Stimulated activated naive CD8-positive, alpha-beta T cell treated with anti-CD3 and anti-CD28 coated beads, Interleukin-15, Interleukin-2, amounts not matched to agents 100 U/mL and 50 U/mL, for 24 hours (primary cell): Measurements from ENCODE around the gene STK35.
"Not testable (repeated sequence)": the region's sequence is repeated elsewhere in the genome, so short reads cannot be mapped to it uniquely, and the experiment has no call there.

ENCODE experiments used
- ATAC-seq: fragments of 150-1000 bp; cut with Tn5 transposase; one replicate; pipeline ENCODE4 v1.10.0; 2021
- DNase-seq: peaks from one replicate; pipeline ENCODE4 v3.0.0; 2021

The STK35 gene

DNA sequence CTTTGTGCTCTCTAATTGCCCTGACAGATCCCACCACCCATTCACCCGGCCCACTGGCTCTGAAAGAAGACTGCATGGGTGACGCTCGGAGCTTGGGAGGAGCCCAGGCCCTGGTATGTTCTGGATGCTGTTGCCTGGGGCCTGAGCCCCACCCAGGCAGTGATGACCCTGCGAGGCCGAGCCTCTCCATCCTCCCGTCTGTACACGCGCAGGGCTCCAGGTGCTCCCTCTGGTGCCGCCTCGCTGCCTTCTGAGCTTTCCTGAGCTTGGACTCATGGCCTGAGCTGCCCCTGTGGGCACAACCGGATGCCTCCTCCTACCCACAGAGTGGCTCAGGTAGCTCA, 61.2 kb downstream of the STK35 start:
- ATAC-seq: no peak

DNA sequence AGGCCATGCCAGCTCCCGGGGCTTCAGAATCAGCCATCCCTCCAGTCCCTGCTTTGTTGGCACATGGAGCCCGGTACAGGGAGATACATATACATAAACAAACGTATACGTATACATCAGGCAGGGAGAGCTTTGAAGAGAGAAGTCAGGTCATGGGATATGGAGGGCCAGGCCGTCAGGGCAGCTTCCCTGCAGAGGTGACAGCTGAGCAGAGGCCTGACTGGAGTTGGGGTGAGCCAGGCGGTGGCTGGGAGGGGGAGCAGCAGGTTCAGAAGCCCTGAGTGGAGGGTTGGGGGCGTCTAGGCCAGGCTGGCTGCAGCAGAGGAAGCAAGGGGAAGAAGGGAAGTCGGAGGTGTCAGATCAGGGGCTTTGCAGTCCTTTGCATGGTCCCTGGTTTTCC, 61.7 kb downstream of the STK35 start:
- ATAC-seq: no peak
- DNase-seq: no peak

More for the DNA sequence above, 61.2 kb downstream of the STK35 start:
- DNase-seq: no peak

DNA sequence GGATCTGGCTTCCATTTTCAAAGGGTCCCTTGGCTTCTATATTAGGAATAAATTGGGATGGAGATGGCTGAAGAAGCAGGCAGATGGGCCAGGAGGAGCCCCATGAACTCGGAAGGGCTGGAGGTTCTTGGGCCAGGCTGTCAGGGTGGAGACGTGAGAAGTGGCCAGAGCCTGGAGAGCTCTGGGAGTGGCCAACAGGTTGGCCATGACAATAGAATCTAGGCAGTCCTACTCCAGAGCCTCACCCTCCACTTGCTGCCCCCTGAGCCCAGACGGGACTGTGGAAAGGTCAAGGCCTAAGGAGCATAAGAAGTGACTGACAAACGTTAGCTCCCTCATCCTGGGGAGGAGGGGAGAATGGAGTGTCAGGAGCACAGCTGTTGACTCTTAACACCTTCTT, 62.1 kb downstream of the STK35 start:
- no peak for DNase-seq
- ATAC-seq: no peak

DNA sequence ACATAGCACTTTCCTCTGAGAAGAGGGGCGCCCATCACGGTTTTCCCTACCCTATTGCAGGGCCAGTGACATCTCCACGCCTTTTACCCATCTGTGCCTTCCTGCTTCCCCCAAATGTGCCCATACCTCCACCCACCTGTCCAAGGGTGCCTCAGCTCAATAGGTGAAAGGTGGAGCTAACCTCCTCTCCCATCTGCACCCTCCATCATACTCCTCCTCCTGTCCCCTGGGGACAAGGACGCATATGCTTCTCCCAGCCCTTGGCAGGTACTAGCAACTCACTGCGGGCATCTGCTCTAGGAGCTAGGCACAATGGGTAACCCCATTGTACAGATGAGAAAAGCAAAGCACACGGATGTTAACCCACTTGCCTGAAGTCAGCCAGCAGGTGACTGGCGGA, 62.8 kb downstream of the STK35 start:
- no peak for DNase-seq
- ATAC-seq: no peak

DNA sequence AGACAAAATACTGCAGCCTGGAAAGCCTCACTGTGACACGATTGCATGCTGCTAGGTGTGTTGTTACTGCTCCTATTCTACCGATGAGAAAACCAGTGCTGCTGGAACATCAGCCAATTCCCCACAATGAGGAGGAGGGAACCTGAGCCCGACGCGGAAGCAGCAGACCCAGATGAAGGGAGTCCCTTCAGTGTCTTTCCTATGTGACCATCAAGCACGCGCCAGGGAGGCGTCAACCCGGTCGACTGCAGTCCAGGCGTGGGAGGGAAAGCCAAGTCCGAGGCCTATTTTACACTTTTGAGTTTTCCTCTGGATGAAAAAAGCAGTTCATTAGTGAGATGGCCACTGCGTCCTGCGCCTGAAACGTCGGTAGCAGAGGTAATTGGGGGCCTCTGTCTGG, 63.3 kb downstream of the STK35 start:
- ATAC-seq: no peak
- DNase-seq: no peak

DNA sequence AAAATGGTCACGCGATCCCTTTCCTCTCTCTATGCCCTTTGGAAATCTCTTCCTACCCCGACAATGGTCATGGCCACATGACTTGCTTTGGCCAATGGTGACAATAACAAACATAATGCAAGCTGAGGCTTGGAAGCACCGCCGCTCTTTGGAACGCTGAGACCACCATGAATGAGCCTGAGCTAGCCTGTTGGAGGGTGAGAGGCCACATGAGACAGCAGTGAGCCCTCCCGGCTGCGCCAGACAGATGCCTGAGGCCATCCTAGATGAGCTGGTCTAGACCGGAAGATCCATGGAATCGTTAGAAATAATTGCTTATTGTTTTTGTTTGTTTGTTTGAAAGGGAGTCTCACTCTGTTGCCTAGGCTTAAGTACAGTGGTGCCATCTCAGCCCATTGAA, 64.2 kb downstream of the STK35 start:
- ATAC-seq: no peak
- no peak for DNase-seq

DNA sequence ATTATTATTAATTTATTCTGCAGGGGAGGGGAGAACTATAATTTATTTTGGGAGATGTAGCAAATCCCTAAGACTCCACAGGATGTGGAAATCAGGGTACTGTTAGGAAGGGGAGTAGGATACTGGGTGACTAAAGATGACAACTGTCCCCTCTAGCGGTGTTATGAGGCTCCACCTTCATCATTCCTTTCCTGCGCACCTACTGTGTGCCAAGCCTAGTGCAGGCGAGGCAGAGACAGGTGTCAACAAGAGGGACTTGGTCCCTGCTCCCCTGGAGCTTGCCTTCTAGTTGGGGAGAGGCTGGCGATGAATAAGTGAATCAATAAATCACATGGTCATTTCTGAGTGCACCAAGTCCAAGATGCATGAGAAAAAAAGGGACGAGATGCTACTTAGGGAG, 65.5 kb downstream of the STK35 start:
- ATAC-seq (no peak), DNase-seq (no peak)

DNA sequence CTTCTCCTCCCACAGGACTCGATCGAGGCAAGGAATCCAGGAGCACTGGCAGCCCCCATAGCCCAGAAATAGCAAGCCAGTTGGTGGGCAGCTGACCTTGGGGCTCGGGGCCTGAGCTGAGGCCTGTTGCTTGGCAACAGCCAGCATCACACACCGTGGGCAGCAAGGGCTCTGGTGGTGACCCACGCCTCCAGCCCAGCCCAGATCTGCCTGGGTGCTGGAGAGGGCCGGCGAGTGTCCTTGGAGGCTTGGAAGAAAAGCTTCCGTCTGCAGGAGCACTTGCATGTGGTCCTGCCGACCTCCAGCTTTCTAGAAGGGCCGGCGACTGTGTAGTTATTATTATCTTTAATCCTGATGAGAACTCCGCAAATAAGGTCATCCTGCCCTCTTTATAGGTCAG, 67.3 kb downstream of the STK35 start:
- DNase-seq (no peak), ATAC-seq (no peak)

DNA sequence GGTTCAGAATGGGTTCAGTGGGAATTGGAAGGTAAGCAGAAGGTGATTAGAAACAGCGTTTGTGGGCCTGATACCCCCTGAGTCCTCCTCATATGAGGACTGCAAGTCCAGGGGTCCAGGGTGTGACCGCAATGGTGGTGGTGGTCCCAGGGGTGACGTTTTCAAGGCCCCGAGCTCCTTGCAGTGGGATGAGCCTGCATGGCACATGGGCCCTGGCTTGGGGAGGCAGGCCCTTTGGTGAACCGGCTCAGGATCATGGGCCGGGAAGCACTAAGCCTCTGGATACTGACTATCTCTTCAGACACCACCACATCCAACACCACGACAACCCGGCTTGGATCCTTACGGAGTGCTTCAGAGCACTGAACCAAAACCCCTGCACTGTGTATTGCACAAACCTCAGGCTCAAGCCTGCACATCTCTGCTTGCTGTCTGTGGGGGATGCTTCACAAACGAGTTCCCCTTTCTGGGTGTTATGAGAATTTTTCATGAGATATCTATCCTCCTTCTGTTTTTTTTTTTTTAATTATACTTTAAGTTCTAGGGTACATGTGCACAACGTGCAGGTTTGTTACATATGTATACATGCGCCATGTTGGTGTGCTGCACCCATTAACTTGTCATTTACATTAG, 67.9 kb downstream of the STK35 start:
- ATAC-seq: no peak
- no peak for DNase-seq

DNA sequence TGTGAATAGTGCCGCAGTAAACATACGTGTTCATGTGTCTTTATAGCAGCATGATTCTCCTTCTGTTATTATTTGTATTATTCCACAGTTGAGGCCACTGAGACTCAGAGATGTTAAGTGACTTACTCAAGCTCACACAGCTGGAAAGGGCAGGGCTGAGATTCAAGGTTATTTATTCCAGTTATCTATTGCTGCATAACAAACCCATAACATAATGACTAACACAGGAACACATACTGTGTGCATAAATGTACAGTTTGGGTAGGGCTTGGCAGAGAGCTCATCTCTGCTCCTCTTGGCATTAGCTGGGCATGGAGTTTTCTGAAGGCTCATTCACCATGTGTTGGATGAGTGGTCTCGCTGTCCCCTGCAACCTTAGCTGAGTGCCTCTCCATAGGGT, 68.8 kb downstream of the STK35 start:
- DNase-seq: no peak
- no peak for ATAC-seq

DNA sequence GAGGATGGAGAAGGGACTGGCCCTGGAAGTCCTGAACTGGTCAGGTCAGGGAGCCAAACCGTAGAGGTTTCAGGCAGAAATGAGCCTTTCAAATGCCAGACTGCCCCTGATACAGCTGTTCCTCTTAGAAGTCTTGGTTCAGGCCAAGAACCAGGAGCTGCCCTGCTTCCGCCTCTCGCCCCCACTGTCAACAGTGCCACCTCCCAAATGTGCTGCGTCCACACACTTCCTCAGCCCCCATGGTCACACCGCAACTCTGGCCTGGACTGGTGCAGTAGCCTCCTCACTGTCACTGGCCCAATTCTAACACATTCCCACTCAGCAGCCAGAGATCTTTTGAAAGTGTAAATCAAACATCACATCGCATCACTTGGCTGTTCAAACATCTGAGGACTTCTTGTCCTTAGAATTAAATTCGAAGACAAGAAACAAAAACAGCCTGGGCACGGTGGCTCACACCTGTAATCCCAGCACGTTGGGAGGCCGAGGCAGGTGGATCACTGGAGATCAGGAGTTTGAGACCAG, 69.7 kb downstream of the STK35 start:
- DNase-seq (no peak), ATAC-seq (no peak)

DNA sequence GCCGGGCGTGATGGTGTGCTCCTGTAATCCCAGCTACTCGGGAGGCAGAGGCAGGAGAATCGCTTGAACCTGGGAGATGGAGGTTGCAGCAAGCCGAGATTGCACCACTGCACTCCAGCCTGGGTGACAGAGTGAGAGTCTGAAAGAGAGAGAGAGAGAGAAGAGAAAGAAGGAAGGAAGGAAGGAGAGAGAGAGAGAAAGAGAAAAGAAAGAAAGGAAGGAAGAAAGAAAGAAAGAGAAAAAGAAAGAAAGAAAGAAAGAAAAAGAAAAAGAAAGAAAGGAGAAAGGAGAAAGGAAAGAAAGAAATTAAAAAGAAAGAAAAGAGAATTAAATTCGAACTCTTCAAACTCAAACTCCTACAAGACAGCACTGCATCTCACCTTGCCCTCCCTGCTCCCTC, 70.2 kb downstream of the STK35 start:
- DNase-seq: not testable (repeated sequence)

DNA sequence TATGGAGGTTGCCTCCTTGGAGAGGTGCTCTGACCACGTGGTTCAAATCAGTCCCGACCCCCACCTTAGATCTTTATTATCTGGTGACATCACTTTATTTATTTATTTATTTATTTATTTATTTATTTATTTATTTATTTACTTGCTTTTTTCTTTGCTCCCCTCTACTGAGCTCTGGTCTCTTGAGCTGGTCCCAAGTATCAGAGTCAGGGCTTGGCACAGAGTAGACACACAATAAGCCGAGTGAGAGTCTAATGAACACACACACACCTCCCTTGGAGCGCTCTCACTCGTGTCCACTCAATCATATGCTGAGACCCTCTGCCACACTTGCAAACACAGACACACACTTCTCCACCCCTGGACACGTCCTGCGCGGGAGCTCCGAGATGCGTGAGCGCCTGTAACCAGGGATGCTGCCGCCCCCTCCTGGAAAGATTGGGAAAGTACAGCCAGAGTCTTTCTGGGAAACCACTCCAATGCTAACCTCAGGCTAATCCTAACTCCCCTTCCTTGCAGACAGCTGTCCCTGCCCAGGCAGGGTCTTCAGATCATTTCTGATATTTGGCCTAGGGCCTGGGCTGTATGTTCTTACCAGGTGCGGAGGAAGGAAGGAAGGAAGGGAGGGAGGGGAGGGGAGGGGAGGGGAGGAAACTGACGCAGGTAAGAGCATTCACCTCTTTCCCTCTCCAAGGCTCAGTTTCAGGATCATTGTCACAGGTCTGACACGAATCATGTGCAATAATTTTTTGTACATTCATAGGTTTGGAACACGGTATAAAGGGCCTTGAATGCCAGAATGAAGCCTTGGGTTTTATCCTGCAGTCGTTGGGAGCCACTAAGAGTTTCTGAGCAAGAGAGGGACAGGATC, 70.9 kb downstream of the STK35 start:
- ATAC-seq (peak; percentile 36), DNase-seq (peak; percentile 75)

More for the DNA sequence above, 70.2 kb downstream of the STK35 start:
- ATAC-seq: not testable (repeated sequence)

DNA sequence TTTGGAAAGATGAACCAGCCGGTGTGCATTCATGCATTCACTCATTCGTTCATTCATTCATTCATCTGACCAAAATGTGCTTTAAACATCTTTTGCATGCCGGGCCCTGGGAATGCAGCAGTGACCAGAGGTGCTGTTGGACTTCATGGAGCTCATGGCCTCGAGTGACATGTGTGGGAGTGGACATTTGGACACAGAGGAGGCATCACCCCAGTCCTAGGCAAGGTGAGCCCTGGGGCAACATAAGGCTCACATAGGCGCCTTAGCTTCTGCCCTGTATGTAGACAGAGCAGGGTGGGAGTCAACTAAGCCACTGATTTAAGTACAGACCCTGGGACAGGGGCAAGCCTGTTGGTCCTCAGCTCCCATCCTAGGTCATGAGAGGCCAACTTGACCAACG, 71.6 kb downstream of the STK35 start:
- ATAC-seq (no peak), DNase-seq (no peak)

DNA sequence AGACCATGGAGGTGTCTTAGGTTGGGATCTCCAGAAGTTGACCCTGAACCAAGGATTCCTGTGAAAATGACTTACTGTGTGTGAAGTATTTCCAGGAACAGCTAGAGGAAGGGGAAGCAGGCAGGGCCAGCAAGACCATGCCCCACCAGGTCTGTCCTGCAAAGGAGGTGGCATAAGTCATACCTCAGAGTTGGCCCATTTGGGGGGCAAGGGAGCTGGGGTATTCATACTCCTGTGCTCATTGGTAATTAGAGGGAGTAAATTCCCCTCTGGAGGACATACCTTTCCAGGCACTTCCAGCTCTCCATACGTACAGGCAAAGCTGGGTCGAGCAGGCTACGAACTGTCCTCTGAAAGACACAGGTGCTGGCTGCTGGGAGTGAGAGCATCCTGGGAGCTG, 72.4 kb downstream of the STK35 start:
- DNase-seq: no peak
- no peak for ATAC-seq

DNA sequence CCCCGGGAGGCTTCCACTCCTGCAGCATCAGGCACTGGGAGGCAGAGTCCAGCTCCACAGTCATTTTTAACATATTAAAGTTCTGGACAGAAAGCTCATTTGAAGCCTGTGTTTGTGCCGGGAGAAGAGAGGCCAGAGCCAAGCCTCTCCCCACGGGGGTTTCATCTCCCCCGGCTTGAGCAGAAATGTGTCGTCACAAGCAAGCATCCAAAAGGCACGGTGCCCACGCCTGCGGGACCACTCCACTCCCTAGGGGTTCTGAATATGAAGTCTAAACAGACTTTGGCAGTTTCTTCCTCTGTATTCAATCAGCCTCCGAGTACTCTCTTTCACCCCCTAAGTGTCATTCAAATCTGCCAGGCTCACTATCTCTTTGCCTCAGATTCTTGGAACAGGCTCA, 75.3 kb downstream of the STK35 start:
- ATAC-seq (no peak), DNase-seq (no peak)

DNA sequence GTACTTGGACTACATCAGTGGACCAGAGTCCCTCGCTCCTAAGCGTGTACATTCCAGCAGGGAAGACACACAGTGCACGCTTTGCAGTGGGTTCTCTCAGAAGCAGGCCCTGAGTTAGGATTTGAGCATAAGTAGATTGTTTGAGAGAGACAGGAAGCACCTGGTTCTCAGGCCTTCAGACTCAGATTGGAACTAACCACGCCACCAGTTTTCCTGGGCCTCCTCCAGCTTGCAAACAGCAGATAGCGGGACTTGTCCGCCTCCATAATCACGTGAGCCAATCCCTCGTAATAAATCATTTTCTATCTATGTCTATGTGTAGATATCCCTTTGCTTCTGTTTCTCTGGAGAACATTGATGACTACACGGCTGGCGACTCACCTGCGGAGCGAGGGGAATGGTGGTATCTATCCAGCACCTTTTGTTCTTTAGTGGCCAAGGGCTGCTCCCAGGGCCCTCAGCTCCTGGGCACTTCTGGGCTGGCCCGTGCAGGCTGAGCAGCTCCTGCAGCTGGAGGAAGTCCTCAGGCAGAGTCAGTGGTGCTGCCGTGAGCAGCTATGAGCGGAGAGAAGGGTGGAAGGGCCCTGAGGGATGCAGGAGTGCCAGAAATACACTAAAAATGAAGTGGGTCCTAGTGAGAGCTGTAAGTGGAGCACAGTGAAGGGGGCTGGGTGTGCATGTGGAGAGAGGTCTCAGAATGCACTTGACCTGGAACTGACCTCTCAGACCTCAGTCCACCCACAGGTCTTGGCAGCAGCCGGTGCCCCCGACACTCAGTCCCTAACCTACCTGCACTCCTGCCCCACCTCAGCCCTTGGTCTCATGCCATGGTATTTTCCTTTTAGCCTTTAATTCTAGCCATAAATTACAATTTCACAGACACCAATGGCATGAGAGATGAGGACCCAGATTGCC, 76.9 kb downstream of the STK35 start:
- ATAC-seq (no peak), DNase-seq (no peak)

DNA sequence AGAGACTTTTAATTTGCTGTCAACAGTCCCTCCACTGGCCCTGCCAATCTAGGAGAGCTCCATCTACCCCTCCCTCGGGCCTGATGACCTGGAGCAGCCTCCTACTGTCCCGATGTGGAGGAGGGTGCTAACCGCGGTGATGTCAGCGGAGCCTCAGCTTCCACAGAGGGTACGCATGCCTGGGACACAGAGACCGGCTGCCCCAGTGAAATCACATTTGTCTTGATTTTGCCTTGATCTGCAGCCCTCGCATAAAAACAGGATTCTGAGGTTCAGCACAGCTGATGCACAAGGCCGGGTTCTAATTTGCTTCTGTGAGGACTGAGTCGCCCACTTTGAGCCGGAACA, 77.6 kb downstream of the STK35 start:
- no peak for ATAC-seq

DNA sequence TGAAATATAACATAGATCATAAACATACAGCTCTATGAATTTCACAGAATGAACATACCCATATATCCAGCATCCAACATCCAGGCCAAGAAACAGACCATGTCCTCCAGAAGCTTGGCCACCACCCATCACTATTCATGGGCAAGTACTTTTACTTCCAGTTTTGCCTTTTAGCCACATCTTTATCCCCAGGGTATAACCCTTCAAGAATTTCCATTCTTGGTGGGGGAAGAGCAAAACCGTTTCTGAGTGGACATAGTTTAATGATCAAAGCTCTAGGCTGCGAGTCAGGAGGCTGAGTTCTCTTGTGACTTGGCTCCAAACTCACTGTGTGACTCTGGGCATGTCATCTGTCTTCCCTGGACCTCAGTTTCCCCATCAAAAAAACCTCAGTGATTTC, 78.3 kb downstream of the STK35 start:
- ATAC-seq: no peak
- no peak for DNase-seq

More for the DNA sequence above, 77.6 kb downstream of the STK35 start:
- peak; percentile 6 for DNase-seq

DNA sequence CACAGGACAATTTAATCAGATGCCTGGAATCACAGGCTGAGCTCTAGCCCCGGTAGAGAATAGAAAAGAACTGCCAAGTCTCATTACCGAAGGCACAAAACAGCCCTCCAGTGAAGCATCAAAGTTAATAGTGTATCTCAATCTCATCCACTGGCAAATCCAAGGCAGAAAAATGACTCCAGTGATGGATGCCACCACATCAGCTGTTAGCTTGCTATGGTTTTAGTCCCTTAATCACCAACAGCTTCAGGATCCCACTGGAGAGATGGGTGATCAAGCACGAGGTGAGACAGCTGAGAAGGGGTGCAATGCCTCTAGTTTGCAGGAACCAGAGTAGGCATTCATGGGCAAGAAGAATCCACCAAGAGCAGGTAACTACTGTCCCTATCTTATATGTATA, 81.8 kb downstream of the STK35 start:
- no peak for ATAC-seq
- DNase-seq: no peak

DNA sequence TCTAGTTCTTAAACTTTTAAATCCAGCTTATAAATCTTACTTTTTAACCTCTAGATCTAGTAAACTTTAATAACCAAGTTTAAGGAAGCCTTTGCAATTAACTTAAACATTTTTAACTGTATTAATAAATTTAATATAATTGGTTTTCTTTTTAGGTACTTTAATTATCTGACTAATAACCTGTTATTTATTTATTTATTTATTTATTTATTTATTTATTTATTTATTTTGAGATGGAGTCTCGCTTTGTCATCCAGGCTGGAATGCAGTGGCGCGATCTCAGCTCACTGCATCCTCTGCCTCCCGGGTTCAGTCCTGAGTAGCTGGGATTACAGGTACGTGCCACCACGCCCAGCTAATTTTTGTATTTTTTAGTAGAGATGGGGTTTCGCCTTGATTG, 83.3 kb downstream of the STK35 start:
- not testable (repeated sequence) for ATAC-seq, DNase-seq

DNA sequence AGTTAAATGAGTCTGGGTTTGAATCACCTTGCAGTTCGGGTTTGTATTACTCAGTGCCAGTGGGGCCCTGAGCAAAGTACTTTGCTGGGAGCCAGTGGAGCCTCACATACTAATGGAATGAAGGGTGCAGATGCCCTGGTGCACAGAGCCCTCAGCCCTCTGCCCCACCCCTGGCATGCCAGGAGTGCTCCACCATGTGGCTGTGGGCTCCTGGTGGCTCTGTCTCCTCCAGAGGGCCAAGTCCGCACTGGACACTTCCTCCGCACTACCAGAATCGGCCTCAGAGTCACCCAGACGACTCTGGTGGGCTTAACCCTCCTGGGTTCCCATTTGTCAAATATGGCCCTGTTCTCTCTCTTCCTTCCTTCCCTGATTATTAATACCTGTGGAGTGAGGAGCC, 94.0 kb downstream of the STK35 start:
- no peak for ATAC-seq

DNA sequence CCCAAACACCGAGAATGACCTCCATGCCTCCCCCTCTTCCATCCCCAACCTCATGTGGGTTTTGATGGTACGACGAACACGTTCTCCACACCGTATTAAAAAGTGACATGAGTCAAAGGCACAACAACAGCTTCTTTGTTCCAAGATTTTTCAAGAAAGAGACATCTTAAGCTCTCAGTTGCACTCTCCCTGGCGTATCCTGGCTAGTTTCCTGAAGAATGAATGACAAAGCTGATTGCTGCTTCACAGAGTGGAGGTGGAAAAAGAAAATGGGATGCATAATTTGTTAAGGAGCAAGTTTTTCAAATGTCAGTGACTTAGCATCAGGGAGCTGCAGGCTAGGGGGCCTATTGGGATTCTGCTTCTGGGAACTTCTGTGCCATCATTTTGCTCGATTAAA, 95.5 kb downstream of the STK35 start:
- no peak for DNase-seq
- no peak for ATAC-seq

More for the DNA sequence above, 94.0 kb downstream of the STK35 start:
- no peak for DNase-seq
